Keratinocyte (primary cell): ENCODE data around the gene SMC3.

Experiments
- EZH2 ChIP-seq: IDR thresholded peaks from one replicate; pipeline ENCODE4 v1.6.1; 2012; ENCODE audit warnings: inconsistent platforms, mild to moderate bottlenecking, low read length, moderate library complexity
- TF ChIP-seq, protein P1 (sequence below), 3 experiments: IDR thresholded peaks in 1 of 3; conservative IDR thresholded peaks in 1 of 3; optimal IDR thresholded peaks in 1 of 3; 2 replicates in 2 of 3; 3 replicates in 1 of 3; pipeline versions ENCODE3 to v1.5.1; 2011; ENCODE audit warnings: low read length in 3 of 3, mild to moderate bottlenecking in 3 of 3, moderate library complexity in 2 of 3, control low read depth in 1 of 3, inconsistent platforms in 1 of 3; ENCODE audit not compliant: insufficient read depth in 2 of 3; ENCODE audit errors: extremely low read depth in 1 of 3

DNA sequence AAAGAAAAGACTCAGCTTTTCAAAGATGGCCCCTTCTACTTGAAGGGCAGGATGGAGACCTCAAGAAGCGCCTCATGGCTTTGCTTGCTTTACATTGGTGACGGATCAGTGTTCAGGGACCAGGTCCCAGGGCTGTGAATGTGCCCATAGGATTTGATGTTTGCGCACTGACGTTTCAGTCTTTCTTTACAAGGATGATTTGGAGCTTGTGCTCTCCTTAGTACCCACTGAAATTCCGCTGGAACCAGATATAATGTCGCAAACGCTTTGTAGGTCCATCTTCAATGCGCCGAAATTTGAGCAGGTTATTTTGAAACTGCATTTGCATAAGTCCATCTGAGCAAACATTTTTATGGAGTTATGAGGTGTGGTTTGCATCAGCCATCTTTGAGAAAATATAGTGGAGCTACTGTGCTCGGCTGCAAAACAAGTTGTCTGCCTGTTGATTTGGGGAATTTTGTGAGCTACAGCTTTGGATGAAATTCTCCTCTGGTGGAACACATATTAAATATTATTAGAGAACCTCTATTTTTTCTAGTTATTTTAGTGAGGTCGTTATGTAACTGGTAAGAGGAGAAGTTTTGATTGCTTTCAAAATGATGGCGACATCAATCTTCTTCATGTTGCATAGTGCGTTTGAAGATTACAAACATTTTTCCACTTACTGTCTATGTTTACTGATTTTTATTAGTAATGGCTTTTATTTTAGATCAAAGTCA is 79.1 kb downstream of the SMC3 start:
- TF ChIP-seq, protein P1, sequence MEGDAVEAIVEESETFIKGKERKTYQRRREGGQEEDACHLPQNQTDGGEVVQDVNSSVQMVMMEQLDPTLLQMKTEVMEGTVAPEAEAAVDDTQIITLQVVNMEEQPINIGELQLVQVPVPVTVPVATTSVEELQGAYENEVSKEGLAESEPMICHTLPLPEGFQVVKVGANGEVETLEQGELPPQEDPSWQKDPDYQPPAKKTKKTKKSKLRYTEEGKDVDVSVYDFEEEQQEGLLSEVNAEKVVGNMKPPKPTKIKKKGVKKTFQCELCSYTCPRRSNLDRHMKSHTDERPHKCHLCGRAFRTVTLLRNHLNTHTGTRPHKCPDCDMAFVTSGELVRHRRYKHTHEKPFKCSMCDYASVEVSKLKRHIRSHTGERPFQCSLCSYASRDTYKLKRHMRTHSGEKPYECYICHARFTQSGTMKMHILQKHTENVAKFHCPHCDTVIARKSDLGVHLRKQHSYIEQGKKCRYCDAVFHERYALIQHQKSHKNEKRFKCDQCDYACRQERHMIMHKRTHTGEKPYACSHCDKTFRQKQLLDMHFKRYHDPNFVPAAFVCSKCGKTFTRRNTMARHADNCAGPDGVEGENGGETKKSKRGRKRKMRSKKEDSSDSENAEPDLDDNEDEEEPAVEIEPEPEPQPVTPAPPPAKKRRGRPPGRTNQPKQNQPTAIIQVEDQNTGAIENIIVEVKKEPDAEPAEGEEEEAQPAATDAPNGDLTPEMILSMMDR (optimal IDR thresholded peaks at IDR 0.05 in 1 of 3, IDR thresholded peaks at IDR 0.05 in 1 of 3, conservative IDR thresholded peaks at IDR 0.05 in 1 of 3; ENCODE audit: extremely low read depth in 1 of 3, insufficient read depth in 2 of 3, low read length in 3 of 3): no peak
- TF ChIP-seq EZH2: no peak
